Stomach smooth muscle (tissue), 2 donors: ENCODE measurements around the gene GABARAPL2.

Experiments
- H3K27ac ChIP-seq: one replicate; pipeline ENCODE4 v1.7.0; 2013; ENCODE audit warnings: mild to moderate bottlenecking, low read length, inconsistent platforms
- H3K27me3 ChIP-seq, 2 donors: one replicate each; pipeline ENCODE4 v1.7.0; 2013; ENCODE audit warnings: low read length in 2 of 2; ENCODE audit not compliant: insufficient read depth in 2 of 2, control insufficient read depth in 1 of 2
- H3K36me3 ChIP-seq, 2 donors: one replicate each; pipeline ENCODE4 v1.7.0; 2013; ENCODE audit warnings: low read length in 2 of 2; ENCODE audit not compliant: control insufficient read depth in 2 of 2, insufficient read depth in 2 of 2
- H3K4me1 ChIP-seq: one replicate; pipeline ENCODE4 v1.7.0; 2013; ENCODE audit warnings: low read length; ENCODE audit not compliant: control insufficient read depth, insufficient read depth
- H3K4me3 ChIP-seq, 2 donors: one replicate each; pipeline ENCODE4 v1.7.0; 2013; ENCODE audit warnings: low read length in 2 of 2
- H3K9ac ChIP-seq, 2 donors: one replicate each; pipeline ENCODE4 v1.7.0; 2013; ENCODE audit warnings: low read length in 2 of 2, mild to moderate bottlenecking in 1 of 2
- H3K9me3 ChIP-seq, 2 donors: one replicate each; pipeline ENCODE4 v1.7.0; 2013; ENCODE audit warnings: low read length in 2 of 2; ENCODE audit not compliant: control insufficient read depth in 2 of 2
- donor health status: healthy.
- donor health status: Pancreatic carcinoma.

The GABARAPL2 gene

GRCh38 chr16:75566040-75566757 is at the start of gene GABARAPL2:
Gene GABARAPL2 (plus strand): TSS chr16:75566379. CDS start chr16:75566487, 108 bp downstream.
- H3K4me3 ChIP-seq: peak within 1 kb of the TSS; percentile 91 to 94
- no peaks in the 10 kb centered on the region for H3K9me3 ChIP-seq
- no peaks in the 10 kb centered on the region for H3K27me3 ChIP-seq
- peak within 1 kb of the TSS; percentile 80 to 82 for H3K9ac ChIP-seq
- H3K36me3 ChIP-seq: peaks cover 24 to 30% of the 10 kb centered on the region in 2 donors
- H3K27ac ChIP-seq: no peak within 1 kb of the TSS
- peaks cover 37% of the 10 kb centered on the region for H3K4me1 ChIP-seq

GRCh38 chr16:75519175-75519574 is 47.0 kb upstream of the GABARAPL2 start:
- Histone ChIP-seq H3K4me3 (no peak overlapping the region), H3K9ac (no peak overlapping the region), H3K36me3 (no peaks in the 10 kb centered on the region), H3K27ac (no peak overlapping the region), H3K27me3 (no peaks in the 10 kb centered on the region), H3K4me1 (peaks cover 12% of the 10 kb centered on the region), H3K9me3 (no peaks in the 10 kb centered on the region)

GRCh38 chr16:75526032-75526790 is 40.0 kb upstream of the GABARAPL2 start:
- Histone ChIP-seq H3K27me3 (no peaks in the 10 kb centered on the region), H3K4me3 (no peak overlapping the region), H3K36me3 (no peaks in the 10 kb centered on the region), H3K9me3 (no peaks in the 10 kb centered on the region), H3K4me1 (no peaks in the 10 kb centered on the region), H3K27ac (no peak overlapping the region), H3K9ac (no peak overlapping the region)

GRCh38 chr16:75527825-75528299 is 38.3 kb upstream of the GABARAPL2 start:
- H3K9ac ChIP-seq: no peak overlapping the region
- H3K27ac ChIP-seq: no peak overlapping the region
- H3K4me1 ChIP-seq: no peaks in the 10 kb centered on the region
- no peak overlapping the region for H3K4me3 ChIP-seq
- H3K9me3 ChIP-seq: no peaks in the 10 kb centered on the region
- no peaks in the 10 kb centered on the region for H3K36me3 ChIP-seq
- H3K27me3 ChIP-seq: no peaks in the 10 kb centered on the region

- no peak overlapping the region for H3K9ac ChIP-seq
These were observed 36.9 kb upstream of the GABARAPL2 start for GRCh38 chr16:75529056-75529905.

GRCh38 chr16:75529959-75530358 is 36.2 kb upstream of the GABARAPL2 start:
- no peaks in the 10 kb centered on the region for H3K4me1 ChIP-seq
- no peak overlapping the region for H3K4me3 ChIP-seq
- H3K9me3 ChIP-seq: no peaks in the 10 kb centered on the region
- no peaks in the 10 kb centered on the region for H3K27me3 ChIP-seq
- H3K36me3 ChIP-seq: no peaks in the 10 kb centered on the region
- no peak overlapping the region for H3K9ac ChIP-seq
- no peak overlapping the region for H3K27ac ChIP-seq

More at GRCh38 chr16:75529056-75529905, 36.9 kb upstream of the GABARAPL2 start:
- no peaks in the 10 kb centered on the region for H3K4me1 ChIP-seq
- H3K27me3 ChIP-seq: no peaks in the 10 kb centered on the region
- H3K27ac ChIP-seq: no peak overlapping the region
- H3K9me3 ChIP-seq: no peaks in the 10 kb centered on the region
- H3K36me3 ChIP-seq: no peaks in the 10 kb centered on the region
- no peak overlapping the region for H3K4me3 ChIP-seq

- no peaks in the 10 kb centered on the region for H3K4me1 ChIP-seq
- H3K9ac ChIP-seq: no peak overlapping the region
- H3K9me3 ChIP-seq: no peaks in the 10 kb centered on the region
- H3K27me3 ChIP-seq: no peaks in the 10 kb centered on the region
- H3K36me3 ChIP-seq: no peaks in the 10 kb centered on the region
- H3K4me3 ChIP-seq: no peak overlapping the region
- no peak overlapping the region for H3K27ac ChIP-seq
These were observed 33.9 kb upstream of the GABARAPL2 start for GRCh38 chr16:75532142-75532765.

GRCh38 chr16:75532791-75533190 is 33.4 kb upstream of the GABARAPL2 start:
- no peaks in the 10 kb centered on the region for H3K9me3 ChIP-seq
- H3K27me3 ChIP-seq: no peaks in the 10 kb centered on the region
- H3K4me1 ChIP-seq: no peaks in the 10 kb centered on the region
- H3K36me3 ChIP-seq: no peaks in the 10 kb centered on the region
- H3K9ac ChIP-seq: no peak overlapping the region
- H3K27ac ChIP-seq: no peak overlapping the region
- H3K4me3 ChIP-seq: no peak overlapping the region

GRCh38 chr16:75534560-75535205 is 31.5 kb upstream of the GABARAPL2 start:
- Histone ChIP-seq H3K27me3 (no peaks in the 10 kb centered on the region), H3K9me3 (no peaks in the 10 kb centered on the region), H3K9ac (no peak overlapping the region), H3K4me3 (no peak overlapping the region), H3K4me1 (no peaks in the 10 kb centered on the region), H3K27ac (no peak overlapping the region), H3K36me3 (no peaks in the 10 kb centered on the region)
